ENCODE results near the gene TWF2. TPM values are rescaled to one million over a fixed set of nuclear protein-coding genes. Genes with fewer than 3 reads are reported as not detected.

Gene TWF2
- total and polyA plus RNA-seq, 2 of the 4 experiments (the other 2 are of a cell fraction) = 111 to 145 TPM

DNA sequence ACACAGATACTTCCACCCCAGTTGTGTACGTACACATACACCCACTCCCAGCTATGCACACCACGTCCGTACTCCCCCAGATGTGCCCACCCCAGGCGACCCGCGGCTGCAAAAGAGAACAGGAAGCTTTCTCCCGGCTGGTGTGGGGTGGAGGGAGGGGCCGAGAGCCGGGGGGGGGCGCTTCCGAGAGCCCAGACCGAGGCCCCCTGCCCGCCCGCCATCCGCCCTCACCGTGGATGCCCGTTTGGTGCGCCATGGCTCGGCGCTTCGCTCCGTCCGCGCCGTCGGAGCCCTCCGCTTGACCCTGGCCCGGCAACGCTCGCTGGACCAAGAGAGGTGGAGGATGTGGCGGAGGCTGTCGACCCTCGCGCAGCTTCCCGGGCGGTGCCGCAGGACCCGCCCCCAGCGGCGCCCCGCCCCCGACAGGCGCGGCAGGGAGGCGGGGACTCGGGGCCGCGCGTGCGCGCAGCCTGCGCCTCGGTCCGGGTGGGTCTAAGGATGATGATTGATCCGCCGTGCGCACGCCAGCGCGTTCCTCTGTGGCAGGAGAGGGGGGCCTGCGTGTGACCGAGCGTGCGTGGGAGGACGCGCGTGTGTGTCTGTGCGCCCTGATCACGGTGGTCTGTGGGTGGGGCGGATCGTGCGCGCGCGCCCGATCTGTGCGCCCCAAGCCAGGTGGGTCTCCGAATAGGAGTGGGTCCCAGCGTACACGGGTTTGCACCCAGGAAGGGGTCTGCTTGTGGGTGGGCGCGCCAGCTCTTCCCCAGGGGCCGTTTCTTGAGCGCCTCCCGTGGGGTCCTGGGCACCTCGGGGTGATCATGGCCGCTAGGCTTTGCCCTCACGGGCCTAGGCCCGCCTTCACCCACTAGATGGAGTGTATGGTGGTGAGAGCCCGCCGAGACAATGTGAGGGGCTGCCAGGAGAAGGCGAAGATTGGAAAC, at the start of gene TWF2 (continued):
- no peak for TF ChIP-seq USF2 (IDR thresholded peaks at IDR 0.05; ENCODE audit: low read depth, low read length)
- no peak for TF ChIP-seq RFX5 (IDR thresholded peaks at IDR 0.05; ENCODE audit: low read depth, low read length)
- no peak for TF ChIP-seq NFE2L2 (IDR thresholded peaks at IDR 0.05; ENCODE audit: low read depth, low read length)
- TF ChIP-seq SMC3 (IDR thresholded peaks at IDR 0.05; ENCODE audit: low read depth, low read length) = no peak
- no peak for TF ChIP-seq CEBPB (IDR thresholded peaks at IDR 0.05; ENCODE audit: low read depth, low read length)
